HUES6 (cell line): ENCODE data around the gene WDFY3.

ENCODE experiments used
- H3K27ac ChIP-seq: 2 replicates; pipeline ENCODE4 v1.7.0; 2013; ENCODE audit warnings: low read depth, mild to moderate bottlenecking, low read length, inconsistent platforms
- H3K27me3 ChIP-seq: 2 replicates; pipeline ENCODE4 v1.6.1; 2013; ENCODE audit warnings: low read length; ENCODE audit not compliant: control insufficient read depth, insufficient read depth
- H3K36me3 ChIP-seq: 2 replicates; pipeline ENCODE4 v1.6.1; 2013; ENCODE audit warnings: low read length; ENCODE audit not compliant: control insufficient read depth, insufficient read depth
- H3K4me1 ChIP-seq: 2 replicates; pipeline ENCODE4 v1.6.1; 2013; ENCODE audit warnings: low read length; ENCODE audit not compliant: control insufficient read depth, insufficient read depth
- H3K4me3 ChIP-seq: 2 replicates; pipeline ENCODE4 v1.5.1; 2013; ENCODE audit warnings: low read depth, low read length
- H3K9ac ChIP-seq: one replicate; pipeline ENCODE4 v1.6.1; 2013; ENCODE audit warnings: mild to moderate bottlenecking, low read length
- H3K9me3 ChIP-seq: 2 replicates; pipeline ENCODE4 v1.6.1; 2013; ENCODE audit warnings: low read depth, low read length; ENCODE audit not compliant: control insufficient read depth, insufficient read depth

The WDFY3 gene

GRCh38 chr4:84925558-84925957 lies 40.9 kb downstream of the WDFY3 start:
- peaks cover 20% of the 10 kb centered on the region for H3K36me3 ChIP-seq
- H3K9me3 ChIP-seq, result peaks cover 6% of the 10 kb centered on the region; the same call in 1 of the 2 replicates
- H3K9ac ChIP-seq, result no peak overlapping the region
- H3K4me1 ChIP-seq, result no peaks in the 10 kb centered on the region
- H3K4me3 ChIP-seq, result no peak overlapping the region
- H3K27me3 ChIP-seq, result no peaks in the 10 kb centered on the region
- no peak overlapping the region for H3K27ac ChIP-seq

DNA sequence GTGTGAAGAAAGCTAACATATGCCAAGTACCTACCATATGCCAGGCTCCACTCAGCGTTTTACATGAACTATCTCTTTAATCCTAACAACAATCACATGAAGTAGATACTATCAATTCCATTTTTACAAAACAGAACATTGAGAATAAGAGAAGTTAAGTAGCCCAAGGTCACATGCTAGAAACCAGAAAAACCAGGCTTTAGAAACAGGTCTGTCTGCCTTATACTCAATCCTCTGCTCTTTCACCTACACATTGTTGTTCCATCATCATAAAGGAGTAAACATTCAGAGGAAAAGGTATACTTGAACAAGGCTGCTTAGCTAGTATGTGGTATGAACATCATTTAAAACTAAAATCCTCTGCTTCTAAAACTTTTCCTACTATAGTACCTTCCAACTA lies 42.1 kb downstream of the WDFY3 start:
- no peak overlapping the region for H3K9ac ChIP-seq
- peaks cover 6% of the 10 kb centered on the region; the same call in 1 of the 2 replicates for H3K9me3 ChIP-seq
- no peak overlapping the region for H3K27ac ChIP-seq
- no peaks in the 10 kb centered on the region for H3K27me3 ChIP-seq
- H3K36me3 ChIP-seq, result peaks cover 24% of the 10 kb centered on the region
- no peaks in the 10 kb centered on the region for H3K4me1 ChIP-seq
- H3K4me3 ChIP-seq, result no peak overlapping the region

DNA sequence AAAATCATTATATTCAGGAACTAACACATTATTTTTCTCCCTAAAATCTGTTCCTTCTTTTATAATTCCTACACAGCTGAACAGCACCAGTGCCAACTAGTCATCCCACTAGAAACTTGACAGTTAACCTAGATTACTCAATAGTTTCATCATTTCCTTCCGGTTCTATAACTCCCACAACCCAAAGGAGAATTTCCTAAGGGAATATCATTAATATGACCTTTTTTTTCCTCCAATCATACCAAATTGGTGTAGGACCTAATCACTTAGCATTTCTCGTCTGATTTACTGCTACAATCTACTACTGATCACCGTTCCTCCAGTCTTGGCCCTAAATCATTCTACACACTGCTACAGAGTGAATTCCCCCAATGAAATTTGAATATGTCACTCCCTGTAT lies 45.9 kb downstream of the WDFY3 start:
- Histone ChIP-seq H3K27me3 (no peaks in the 10 kb centered on the region), H3K27ac (no peak overlapping the region), H3K9me3 (no peaks in the 10 kb centered on the region), H3K4me3 (no peak overlapping the region), H3K9ac (no peak overlapping the region), H3K4me1 (peaks cover 15% of the 10 kb centered on the region), H3K36me3 (peaks cover 11% of the 10 kb centered on the region)

- Histone ChIP-seq H3K27ac (no peak overlapping the region), H3K4me3 (no peak overlapping the region), H3K9me3 (no peaks in the 10 kb centered on the region)
These were observed 48.5 kb downstream of the WDFY3 start for GRCh38 chr4:84917869-84918600.

GRCh38 chr4:84917086-84917821 lies 49.2 kb downstream of the WDFY3 start:
- Histone ChIP-seq H3K4me1 (peaks cover 16% of the 10 kb centered on the region), H3K9me3 (no peaks in the 10 kb centered on the region), H3K9ac (no peak overlapping the region), H3K27me3 (no peaks in the 10 kb centered on the region), H3K27ac (no peak overlapping the region), H3K36me3 (peaks cover 15% of the 10 kb centered on the region), H3K4me3 (no peak overlapping the region)

More at GRCh38 chr4:84917869-84918600, 48.5 kb downstream of the WDFY3 start:
- H3K9ac ChIP-seq, result no peak overlapping the region
- peaks cover 16% of the 10 kb centered on the region for H3K4me1 ChIP-seq
- no peaks in the 10 kb centered on the region for H3K27me3 ChIP-seq
- peaks cover 15% of the 10 kb centered on the region for H3K36me3 ChIP-seq

- Histone ChIP-seq H3K9me3 (no peaks in the 10 kb centered on the region), H3K4me3 (no peak overlapping the region), H3K9ac (no peak overlapping the region), H3K4me1 (peaks cover 16% of the 10 kb centered on the region), H3K36me3 (peaks cover 19% of the 10 kb centered on the region), H3K27me3 (no peaks in the 10 kb centered on the region), H3K27ac (no peak overlapping the region)
These were observed 50.3 kb downstream of the WDFY3 start for GRCh38 chr4:84916227-84916626.

DNA sequence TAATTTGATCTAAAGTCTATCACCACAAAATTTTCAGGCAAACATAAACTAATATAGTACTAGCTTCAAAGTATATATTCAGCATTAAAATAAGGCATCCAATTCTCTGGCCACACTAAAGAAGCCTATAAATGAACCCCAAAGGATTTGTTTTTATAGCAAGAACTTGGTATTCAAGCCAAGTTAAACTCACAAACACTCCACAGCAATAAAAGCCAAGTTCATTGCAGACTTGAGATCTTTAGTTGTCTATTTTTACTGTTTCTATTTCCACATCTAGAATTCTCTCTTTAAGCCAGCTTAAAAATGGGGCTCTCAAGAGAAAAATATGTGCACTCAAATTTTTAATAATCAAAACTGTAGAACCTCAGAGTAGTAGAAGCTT lies 51.1 kb downstream of the WDFY3 start:
- H3K4me3 ChIP-seq, result no peak overlapping the region
- no peak overlapping the region for H3K9ac ChIP-seq
- H3K27ac ChIP-seq, result no peak overlapping the region
- H3K27me3 ChIP-seq, result no peaks in the 10 kb centered on the region
- peaks cover 19% of the 10 kb centered on the region for H3K36me3 ChIP-seq
- peaks cover 16% of the 10 kb centered on the region for H3K4me1 ChIP-seq
- H3K9me3 ChIP-seq, result no peaks in the 10 kb centered on the region

GRCh38 chr4:84914686-84915395 lies 51.6 kb downstream of the WDFY3 start:
- Histone ChIP-seq H3K36me3 (peaks cover 15% of the 10 kb centered on the region), H3K9ac (no peak overlapping the region), H3K27me3 (no peaks in the 10 kb centered on the region), H3K9me3 (no peaks in the 10 kb centered on the region), H3K4me3 (no peak overlapping the region), H3K4me1 (peaks cover 16% of the 10 kb centered on the region), H3K27ac (no peak overlapping the region)

DNA sequence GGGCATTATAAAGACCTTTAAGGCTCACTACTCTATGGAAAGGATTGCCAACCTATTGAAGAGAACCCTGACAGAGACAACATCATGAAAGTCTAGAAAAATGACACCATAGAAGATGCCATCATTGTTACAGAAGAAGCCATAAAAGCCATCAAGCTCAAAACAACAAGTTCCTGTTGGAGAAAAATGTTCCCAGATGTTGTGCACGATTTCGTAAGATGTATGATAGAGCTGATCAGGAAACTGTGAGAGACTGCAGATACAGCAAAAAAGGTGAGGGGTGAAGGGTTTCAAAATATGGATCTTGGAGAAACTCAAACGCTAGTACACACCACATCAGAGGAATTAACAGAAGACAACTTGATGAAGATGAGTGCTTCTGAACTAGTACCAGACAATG lies 53.3 kb downstream of the WDFY3 start:
- Histone ChIP-seq H3K27ac (no peak overlapping the region), H3K27me3 (no peaks in the 10 kb centered on the region), H3K36me3 (peaks cover 7% of the 10 kb centered on the region), H3K4me1 (peaks cover 18% of the 10 kb centered on the region), H3K9me3 (no peaks in the 10 kb centered on the region), H3K4me3 (no peak overlapping the region), H3K9ac (no peak overlapping the region)

GRCh38 chr4:84912741-84913140 lies 53.7 kb downstream of the WDFY3 start:
- no peak overlapping the region for H3K9ac ChIP-seq
- H3K27ac ChIP-seq, result no peak overlapping the region
- H3K36me3 ChIP-seq, result peaks cover 7% of the 10 kb centered on the region
- no peaks in the 10 kb centered on the region for H3K27me3 ChIP-seq
- H3K4me3 ChIP-seq, result no peak overlapping the region
- H3K4me1 ChIP-seq, result peaks cover 22% of the 10 kb centered on the region
- no peaks in the 10 kb centered on the region for H3K9me3 ChIP-seq

DNA sequence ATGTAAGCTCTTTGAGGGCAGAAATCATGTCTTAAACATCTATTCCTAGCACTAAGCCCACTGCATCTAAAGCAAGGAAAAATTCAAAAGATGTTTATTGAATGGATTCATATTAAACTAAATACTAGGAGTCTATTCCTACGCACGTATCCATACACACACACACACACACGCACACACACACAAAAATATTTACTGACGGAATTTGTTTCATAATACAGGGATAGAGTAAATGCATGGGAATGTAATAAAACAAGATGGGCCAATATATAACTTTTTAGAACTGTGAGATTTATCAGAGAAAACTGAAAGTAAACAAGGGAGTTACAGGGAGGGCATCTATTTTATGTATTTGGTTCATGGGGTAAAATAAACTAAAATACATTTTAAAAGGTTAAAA lies 57.6 kb downstream of the WDFY3 start:
- peaks cover 6% of the 10 kb centered on the region for H3K36me3 ChIP-seq
- H3K4me3 ChIP-seq, result no peak overlapping the region
- H3K27me3 ChIP-seq, result no peaks in the 10 kb centered on the region
- no peak overlapping the region for H3K27ac ChIP-seq
- H3K4me1 ChIP-seq, result peaks cover 13% of the 10 kb centered on the region
- H3K9me3 ChIP-seq, result no peaks in the 10 kb centered on the region
- no peak overlapping the region for H3K9ac ChIP-seq
